Measurements from ENCODE around the gene ARHGAP26. TPM values are rescaled to one million over a fixed set of nuclear protein-coding genes. Genes with fewer than 3 reads are reported as not detected.

The ARHGAP26 gene
- total RNA-seq, 4 donors from 2014 or later, result 61.0 to 76.7 (median 61.2) TPM

- TF ChIP-seq POLR2A (IDR thresholded peaks at IDR 0.05), result no peak
- no peak for TF ChIP-seq EP300 (IDR thresholded peaks at IDR 0.05; ENCODE audit: low read depth)
- TF ChIP-seq POLR2AphosphoS5 (IDR thresholded peaks at IDR 0.05), result no peak
- TF ChIP-seq, protein P1, sequence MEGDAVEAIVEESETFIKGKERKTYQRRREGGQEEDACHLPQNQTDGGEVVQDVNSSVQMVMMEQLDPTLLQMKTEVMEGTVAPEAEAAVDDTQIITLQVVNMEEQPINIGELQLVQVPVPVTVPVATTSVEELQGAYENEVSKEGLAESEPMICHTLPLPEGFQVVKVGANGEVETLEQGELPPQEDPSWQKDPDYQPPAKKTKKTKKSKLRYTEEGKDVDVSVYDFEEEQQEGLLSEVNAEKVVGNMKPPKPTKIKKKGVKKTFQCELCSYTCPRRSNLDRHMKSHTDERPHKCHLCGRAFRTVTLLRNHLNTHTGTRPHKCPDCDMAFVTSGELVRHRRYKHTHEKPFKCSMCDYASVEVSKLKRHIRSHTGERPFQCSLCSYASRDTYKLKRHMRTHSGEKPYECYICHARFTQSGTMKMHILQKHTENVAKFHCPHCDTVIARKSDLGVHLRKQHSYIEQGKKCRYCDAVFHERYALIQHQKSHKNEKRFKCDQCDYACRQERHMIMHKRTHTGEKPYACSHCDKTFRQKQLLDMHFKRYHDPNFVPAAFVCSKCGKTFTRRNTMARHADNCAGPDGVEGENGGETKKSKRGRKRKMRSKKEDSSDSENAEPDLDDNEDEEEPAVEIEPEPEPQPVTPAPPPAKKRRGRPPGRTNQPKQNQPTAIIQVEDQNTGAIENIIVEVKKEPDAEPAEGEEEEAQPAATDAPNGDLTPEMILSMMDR (IDR thresholded peaks at IDR 0.05), result no peak
- intact Hi-C loops (cut with DNase I; ENCODE audit: low total_unique reads) (no loop called here), in situ Hi-C loops (cut with MboI; ENCODE audit: low pct_ligation_motif_present in 1 of 4, low pct_unique_long_range_greater_than_20kb in 1 of 4, low sequenced_read_pairs in 3 of 4) (no loop called here)
- Histone ChIP-seq H3K9me3 (no peaks in the 10 kb centered on the region), H3K4me3 (no peak overlapping the region), H3K36me3 (no peaks in the 10 kb centered on the region), H3K27ac (peak overlapping the region in 1 of 4 donors; percentile 4), H3K27me3 (no peaks in the 10 kb centered on the region), H3K4me1 (peaks cover 0 to 41% (median 11%) of the 10 kb centered on the region in 4 donors)
- WGBS, 2 donors (ENCODE audit: low coverage in 1 of 2), result 42% methylated on average over 1 of the region's 1 CpG; no CpG with 5 or more reads in 1 of the 2 donors
- DNase-seq, result no peak
These were observed 39.9 kb downstream of the ARHGAP26 start for GRCh38 chr5:142810081-142810480.

DNA sequence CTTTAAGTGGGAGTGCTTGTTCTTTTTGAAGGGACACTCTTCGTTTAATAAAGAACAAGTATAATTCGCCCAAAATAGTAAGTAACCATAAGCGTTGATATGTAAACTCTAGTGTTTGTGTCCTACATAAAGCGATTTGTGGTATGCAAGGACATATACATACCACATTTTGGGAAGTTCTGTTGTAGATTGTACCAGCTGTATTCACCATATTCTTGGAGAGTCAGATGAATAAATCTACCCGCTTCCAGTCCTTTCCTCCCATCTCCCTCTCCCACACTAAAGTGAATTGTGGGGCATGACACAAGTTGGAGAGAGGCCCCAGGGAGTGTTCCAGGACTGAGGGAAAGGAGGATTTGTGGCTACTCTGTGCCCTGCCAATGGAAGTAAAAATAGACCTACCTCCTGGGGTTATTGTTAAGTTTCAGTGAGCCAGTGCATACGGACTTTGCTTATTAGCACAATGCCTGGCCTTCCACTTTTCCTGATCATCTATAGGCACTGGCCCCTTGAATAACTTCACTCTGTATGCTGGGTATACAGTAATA lies 40.6 kb downstream of the ARHGAP26 start:
- Histone ChIP-seq H3K4me1 (peaks cover 0 to 43% (median 13%) of the 10 kb centered on the region in 4 donors), H3K27me3 (no peaks in the 10 kb centered on the region), H3K27ac (no peak overlapping the region), H3K4me3 (no peak overlapping the region), H3K36me3 (no peaks in the 10 kb centered on the region), H3K9me3 (no peaks in the 10 kb centered on the region)
- DNase-seq, result no peak
- TF ChIP-seq POLR2AphosphoS5 (IDR thresholded peaks at IDR 0.05), result no peak
- in situ Hi-C loops (cut with MboI; ENCODE audit: low pct_ligation_motif_present in 1 of 4, low pct_unique_long_range_greater_than_20kb in 1 of 4, low sequenced_read_pairs in 3 of 4), result no loop called here
- intact Hi-C loops (cut with DNase I; ENCODE audit: low total_unique reads), result no loop called here
- WGBS, 2 donors (ENCODE audit: low coverage in 1 of 2), result 90 to 97% methylated on average over 3 to 6 of the region's 6 CpGs

DNA sequence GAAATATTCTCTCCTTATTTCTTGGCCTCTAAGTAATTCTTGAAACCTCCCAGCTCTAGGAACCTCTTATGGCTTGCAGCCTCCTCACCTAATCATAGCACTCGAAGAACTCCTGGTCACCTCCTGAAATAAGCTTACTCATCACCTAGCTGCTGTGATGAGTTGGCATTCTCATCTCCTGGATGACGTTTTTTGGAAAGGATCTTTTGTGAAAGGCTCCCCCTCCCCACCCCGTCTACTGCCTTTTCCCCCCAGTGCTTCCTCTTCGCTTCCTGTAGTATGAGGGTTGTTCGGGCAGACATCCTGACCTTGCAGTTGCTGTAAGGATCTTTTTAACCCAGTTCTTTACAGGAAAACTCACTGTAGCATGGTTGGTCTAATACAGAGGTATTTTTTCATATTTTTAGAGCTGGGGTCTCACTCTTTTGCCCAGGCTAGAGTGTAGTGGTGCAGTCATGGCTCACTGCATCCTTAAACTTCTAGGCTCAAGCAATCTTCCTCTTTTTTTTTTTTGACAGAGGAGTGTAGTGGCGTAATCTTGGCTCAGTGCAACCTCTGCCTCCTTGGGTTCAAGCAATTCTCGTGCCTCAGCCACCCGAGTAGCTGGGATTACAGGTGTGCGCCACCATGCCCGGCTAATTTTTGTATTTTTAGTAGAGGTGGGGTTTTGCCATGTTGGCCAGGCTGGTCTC lies 41.8 kb downstream of the ARHGAP26 start:
- in situ Hi-C loops (cut with MboI; ENCODE audit: low pct_ligation_motif_present in 1 of 4, low pct_unique_long_range_greater_than_20kb in 1 of 4, low sequenced_read_pairs in 3 of 4), result no loop called here

DNA sequence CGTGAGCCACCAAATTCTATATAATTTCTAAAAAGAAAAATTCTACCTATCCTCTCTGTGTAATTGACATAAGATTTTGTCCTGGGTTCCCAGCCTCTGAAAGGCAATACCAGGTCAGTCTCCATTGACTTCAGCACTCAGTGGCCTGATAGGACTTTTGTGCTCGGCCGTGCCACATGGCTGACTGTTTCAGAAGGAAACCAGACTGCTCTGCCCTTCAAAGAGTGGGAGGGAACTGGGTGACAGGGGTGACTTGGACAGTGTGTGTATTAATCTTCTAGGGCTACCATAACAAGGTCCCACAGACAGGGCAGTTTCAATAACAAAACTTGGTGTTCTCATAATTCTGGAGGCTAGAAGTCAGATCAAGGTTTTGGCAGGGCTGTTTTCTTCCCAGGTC lies 43.0 kb downstream of the ARHGAP26 start:
- intact Hi-C loops (cut with DNase I; ENCODE audit: low total_unique reads), result no loop called here

More for the DNA sequence above, 41.8 kb downstream of the ARHGAP26 start:
- 68 to 86% methylated on average over 5 to 10 of the region's 10 CpGs for WGBS, 2 donors (ENCODE audit: low coverage in 1 of 2)
- no peak for DNase-seq
- no peaks in the 10 kb centered on the region for H3K27me3 ChIP-seq
- no peaks in the 10 kb centered on the region for H3K36me3 ChIP-seq
- peaks cover 11 to 55% (median 24%) of the 10 kb centered on the region in 4 donors for H3K4me1 ChIP-seq
- TF ChIP-seq EP300 (IDR thresholded peaks at IDR 0.05; ENCODE audit: low read depth) (no peak), POLR2AphosphoS5 (IDR thresholded peaks at IDR 0.05) (no peak), POLR2A (IDR thresholded peaks at IDR 0.05) (no peak)
- TF ChIP-seq, protein P1 (IDR thresholded peaks at IDR 0.05), result no peak
- no peak overlapping the region for H3K27ac ChIP-seq
- no peak overlapping the region for H3K4me3 ChIP-seq
- intact Hi-C loops (cut with DNase I; ENCODE audit: low total_unique reads), result no loop called here
- H3K9me3 ChIP-seq, result no peaks in the 10 kb centered on the region

More for the DNA sequence above, 43.0 kb downstream of the ARHGAP26 start:
- in situ Hi-C loops (cut with MboI; ENCODE audit: low pct_ligation_motif_present in 1 of 4, low pct_unique_long_range_greater_than_20kb in 1 of 4, low sequenced_read_pairs in 3 of 4), result no loop called here
- Histone ChIP-seq H3K27ac (peak overlapping the region; percentile 39 to 50 (median 47)), H3K4me3 (no peak overlapping the region), H3K9me3 (no peaks in the 10 kb centered on the region), H3K4me1 (peaks cover 22 to 62% (median 33%) of the 10 kb centered on the region in 4 donors), H3K27me3 (no peaks in the 10 kb centered on the region), H3K36me3 (no peaks in the 10 kb centered on the region)
- WGBS, 2 donors (ENCODE audit: low coverage in 1 of 2), result 93 to 100% methylated on average over 1 to 3 of the region's 3 CpGs
- DNase-seq, result no peak
- TF ChIP-seq POLR2AphosphoS5 (IDR thresholded peaks at IDR 0.05) (no peak), EP300 (IDR thresholded peaks at IDR 0.05; ENCODE audit: low read depth) (no peak), POLR2A (IDR thresholded peaks at IDR 0.05) (no peak)
- TF ChIP-seq, protein P1 (IDR thresholded peaks at IDR 0.05), result no peak
